Common myeloid progenitor, CD34-positive (primary cell): ENCODE results near the gene CPA3.

ENCODE experiments used
- CTCF ChIA-PET: fragments of 350-600 bp; sonication (Branson Sonifier 250); formaldehyde crosslinking; loops from one replicate; lab custom pipeline; 2021; ENCODE audit warnings: antibody characterized with exemption; lab: Charles Lee
- POLR2A ChIA-PET: fragments of 350-600 bp; sonication (Branson Sonifier 250); formaldehyde crosslinking; loops from one replicate; lab custom pipeline; 2021; ENCODE audit warnings: antibody characterized with exemption; lab: Charles Lee
- DNase-seq, 3 donors: peaks; one replicate each; pipeline versions ENCODE4 v3.0.0 to v3.0.0-alpha.2; 2013
- H3K27ac ChIP-seq, 2 experiments: 1 replicate in 1 of 2; 2 replicates in 1 of 2; pipeline ENCODE4 v1.7.0; 2013; ENCODE audit warnings: inconsistent platforms in 2 of 2, low read length in 2 of 2, mild to moderate bottlenecking in 2 of 2, low read depth in 1 of 2, moderate library complexity in 1 of 2; ENCODE audit not compliant: severe bottlenecking in 2 of 2, insufficient read depth in 1 of 2, poor library complexity in 1 of 2
- H3K27me3 ChIP-seq, 5 experiments: replicated peaks in 2 of 5; 1 replicate in 3 of 5; 2 replicates in 2 of 5; pipeline versions ENCODE4 v1.6.1 to v1.7.0; 2013; ENCODE audit warnings: low read length in 4 of 5, mild to moderate bottlenecking in 2 of 5, moderate library complexity in 2 of 5, inconsistent platforms in 1 of 5; ENCODE audit not compliant: insufficient read depth in 5 of 5, control insufficient read depth in 4 of 5
- H3K36me3 ChIP-seq, 4 experiments: 1 replicate in 2 of 4; 2 replicates in 2 of 4; pipeline versions ENCODE4 v1.6.1 to v1.7.0; 2013; ENCODE audit warnings: low read length in 3 of 4, control low read depth in 1 of 4, mild to moderate bottlenecking in 1 of 4; ENCODE audit not compliant: control insufficient read depth in 4 of 4, insufficient read depth in 4 of 4
- H3K4me1 ChIP-seq, 4 experiments: 1 replicate in 3 of 4; 2 replicates in 1 of 4; pipeline versions ENCODE4 v1.6.1 to v1.7.1; 2013; ENCODE audit warnings: low read length in 3 of 4, mild to moderate bottlenecking in 3 of 4, control low read depth in 1 of 4, inconsistent platforms in 1 of 4, moderate library complexity in 1 of 4; ENCODE audit not compliant: control insufficient read depth in 4 of 4, insufficient read depth in 4 of 4; ENCODE audit errors: control extremely low read depth in 1 of 4
- H3K4me3 ChIP-seq, 7 experiments: 1 replicate in 4 of 7; 2 replicates in 3 of 7; pipeline versions ENCODE4 v1.5.1 to v1.7.0; 2013; ENCODE audit warnings: mild to moderate bottlenecking in 7 of 7, low read length in 6 of 7, moderate library complexity in 6 of 7, inconsistent platforms in 2 of 7, low read depth in 2 of 7, control low read depth in 1 of 7; ENCODE audit not compliant: insufficient read depth in 4 of 7, control insufficient read depth in 1 of 7; ENCODE audit errors: extremely low read depth in 1 of 7
- H3K9me3 ChIP-seq, 5 experiments: 1 replicate in 4 of 5; 2 replicates in 1 of 5; pipeline versions ENCODE4 v1.6.1 to v1.7.1; 2013; ENCODE audit warnings: low read length in 4 of 5, mild to moderate bottlenecking in 2 of 5, inconsistent platforms in 1 of 5, low read depth in 1 of 5, moderate library complexity in 1 of 5; ENCODE audit not compliant: control insufficient read depth in 4 of 5, insufficient read depth in 2 of 5; ENCODE audit errors: control extremely low read depth in 1 of 5
- WGBS: methylation state at CpG from one replicate; pipeline ENCODE4 v1.1.5; 2013; ENCODE audit not compliant: insufficient coverage; 5-methylcytosine and 5-hydroxymethylcytosine counted together

The CPA3 gene

DNA sequence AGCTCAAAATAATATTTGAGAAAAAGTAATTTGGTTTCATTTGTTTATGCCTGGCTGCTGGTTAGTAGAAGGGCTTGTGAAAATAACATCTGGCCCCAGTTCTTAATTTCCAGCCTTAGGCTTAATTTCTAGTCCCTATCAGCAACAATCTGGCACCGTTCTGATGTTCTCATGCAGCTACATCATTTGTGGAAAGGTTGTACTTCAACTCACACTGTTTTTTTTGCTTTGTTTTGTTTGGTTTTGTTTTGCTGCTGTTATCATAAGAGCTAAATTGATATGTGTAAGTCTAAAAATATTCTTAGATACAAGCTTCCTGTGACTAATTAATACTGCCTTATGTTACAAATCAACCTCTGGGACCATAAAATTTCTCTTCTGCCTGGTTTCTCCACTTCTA, 8.9 kb downstream of the CPA3 start:
- DNase-seq = no peak
- no peaks in the 10 kb centered on the region for H3K27me3 ChIP-seq
- no CpG with 5 or more reads among the region's 1 CpG for WGBS
- no peaks in the 10 kb centered on the region for H3K36me3 ChIP-seq
- H3K27ac ChIP-seq = no peak overlapping the region
- POLR2A ChIA-PET = no interaction called here
- H3K9me3 ChIP-seq = no peaks in the 10 kb centered on the region
- no peak overlapping the region for H3K4me3 ChIP-seq
- CTCF ChIA-PET = interaction anchor here (0.7 to 2.1 kb wide), 3 partner anchors 9 to 16 kb away, joined by 3 to 13 read pairs (median 5); no protein-coding TSS in a partner anchor
- H3K4me1 ChIP-seq = peaks cover 0 to 7% (median 2%) of the 10 kb centered on the region in 4 experiments

- Histone ChIP-seq H3K27ac (no peak overlapping the region), H3K4me3 (no peak overlapping the region), H3K27me3 (no peaks in the 10 kb centered on the region), H3K9me3 (no peaks in the 10 kb centered on the region), H3K4me1 (peaks cover 0 to 10% (median 2%) of the 10 kb centered on the region in 4 experiments), H3K36me3 (peaks cover 0 to 3% (median 0%) of the 10 kb centered on the region in 4 experiments)
- no peak for DNase-seq
- CTCF ChIA-PET = interaction anchor here (0.8 to 7.8 kb wide), 3 partner anchors 10 to 151 kb away, joined by 3 to 93 read pairs (median 6); partner anchors contain the start of gene CPA3
- POLR2A ChIA-PET = no interaction called here
Measured at GRCh38 chr3:148878095-148878494, 13.0 kb downstream of the CPA3 start.

DNA sequence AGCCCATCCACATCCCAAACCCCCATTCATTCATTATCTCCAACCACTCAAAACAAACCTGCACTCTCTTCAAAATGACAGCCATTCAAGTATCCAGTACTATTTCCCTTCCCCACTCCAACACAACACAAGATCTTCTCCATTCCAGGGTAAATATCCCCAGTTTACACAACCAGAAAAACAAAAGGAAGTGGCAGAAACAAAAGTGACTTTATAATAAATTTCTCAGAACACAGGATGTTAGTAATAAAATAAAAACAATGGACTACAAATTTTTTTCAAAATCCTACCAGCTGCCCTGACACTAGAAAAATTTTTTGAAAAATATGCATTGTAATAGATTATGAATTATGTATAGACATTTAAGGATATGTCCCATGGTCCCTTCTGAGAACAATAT, 14.2 kb downstream of the CPA3 start:
- no peak overlapping the region for H3K4me3 ChIP-seq
- H3K4me1 ChIP-seq = peaks cover 0 to 10% (median 2%) of the 10 kb centered on the region in 4 experiments
- H3K27ac ChIP-seq = no peak overlapping the region
- DNase-seq = no peak
- CTCF ChIA-PET = interaction anchor here (1.1 to 7.8 kb wide), 3 partner anchors 15 to 152 kb away, joined by 3 to 93 read pairs (median 6); partner anchors contain the start of gene CPA3
- no peaks in the 10 kb centered on the region for H3K9me3 ChIP-seq
- no peaks in the 10 kb centered on the region for H3K27me3 ChIP-seq
- POLR2A ChIA-PET = no interaction called here
- peaks cover 0 to 7% (median 0%) of the 10 kb centered on the region in 4 experiments for H3K36me3 ChIP-seq

- Histone ChIP-seq H3K36me3 (peaks cover 0 to 7% (median 0%) of the 10 kb centered on the region in 4 experiments), H3K4me1 (peaks cover 0 to 10% (median 2%) of the 10 kb centered on the region in 4 experiments), H3K27me3 (no peaks in the 10 kb centered on the region), H3K4me3 (no peak overlapping the region), H3K27ac (no peak overlapping the region), H3K9me3 (no peaks in the 10 kb centered on the region)
- ChIA-PET CTCF (interaction anchor here (0.9 to 7.8 kb wide), 4 partner anchors 11 to 63 kb away, joined by 4 to 93 read pairs (median 4); partner anchors contain the start of gene CPA3), POLR2A (no interaction called here)
- DNase-seq = peak; percentile 54 to 70 (median 64)
Measured at GRCh38 chr3:148880681-148881080, 15.6 kb downstream of the CPA3 start.

DNA sequence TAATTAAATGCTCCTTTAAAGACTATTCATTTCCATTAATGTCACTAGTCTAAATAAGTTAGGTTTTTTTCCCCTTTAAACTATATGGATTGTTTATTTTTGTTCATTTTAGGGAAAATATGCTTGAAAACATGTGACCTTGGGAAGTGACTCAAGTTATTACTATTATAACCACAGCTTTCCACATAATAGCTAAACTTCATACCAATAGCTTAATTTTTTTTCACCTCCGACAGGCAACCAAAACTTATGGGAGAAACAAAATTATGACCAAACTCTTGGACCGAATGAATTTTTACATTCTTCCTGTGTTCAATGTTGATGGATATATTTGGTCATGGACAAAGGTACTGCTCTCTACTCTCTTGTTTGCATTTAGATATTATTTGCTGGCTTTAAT, 16.2 kb downstream of the CPA3 start:
- WGBS = no CpG with 5 or more reads among the region's 2 CpGs
- no peaks in the 10 kb centered on the region for H3K9me3 ChIP-seq
- no peak overlapping the region for H3K27ac ChIP-seq
- peaks cover 0 to 10% (median 2%) of the 10 kb centered on the region in 4 experiments for H3K4me1 ChIP-seq
- H3K4me3 ChIP-seq = no peak overlapping the region
- no peaks in the 10 kb centered on the region for H3K27me3 ChIP-seq
- ChIA-PET POLR2A (no interaction called here), CTCF (interaction anchor here (0.7 to 7.8 kb wide), 5 partner anchors 11 to 147 kb away, joined by 3 to 93 read pairs (median 4); partner anchors contain the start of gene CPA3)
- DNase-seq = no peak
- H3K36me3 ChIP-seq = peaks cover 0 to 7% (median 0%) of the 10 kb centered on the region in 4 experiments

DNA sequence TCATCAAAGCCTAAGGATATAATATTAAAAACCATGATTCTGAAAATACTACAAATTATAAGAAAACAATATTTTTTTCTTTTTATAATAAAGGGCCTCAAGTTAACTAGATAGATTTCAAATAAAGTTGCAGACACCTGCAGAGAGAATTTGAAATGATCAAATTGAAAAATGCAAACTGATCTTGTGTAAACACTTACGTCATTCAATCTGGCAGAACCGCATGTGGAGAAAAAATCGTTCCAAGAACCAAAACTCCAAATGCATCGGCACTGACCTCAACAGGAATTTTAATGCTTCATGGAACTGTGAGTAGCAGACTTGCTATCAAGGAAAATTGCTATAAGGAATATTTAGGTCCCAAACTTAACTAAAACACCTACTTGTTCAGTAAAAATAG, 17.2 kb downstream of the CPA3 start:
- H3K9me3 ChIP-seq = no peaks in the 10 kb centered on the region
- no peak for DNase-seq
- no CpG with 5 or more reads among the region's 4 CpGs for WGBS
- no peak overlapping the region for H3K4me3 ChIP-seq
- no peaks in the 10 kb centered on the region for H3K27me3 ChIP-seq
- peaks cover 0 to 10% (median 1%) of the 10 kb centered on the region in 4 experiments for H3K36me3 ChIP-seq
- no peak overlapping the region for H3K27ac ChIP-seq
- ChIA-PET POLR2A (no interaction called here), CTCF (interaction anchor here (7.8 kb wide), 1 partner anchor 18 kb away, joined by 93 read pairs; the partner anchor contains the start of gene CPA3)
- peaks cover 0 to 10% (median 2%) of the 10 kb centered on the region in 4 experiments for H3K4me1 ChIP-seq

DNA sequence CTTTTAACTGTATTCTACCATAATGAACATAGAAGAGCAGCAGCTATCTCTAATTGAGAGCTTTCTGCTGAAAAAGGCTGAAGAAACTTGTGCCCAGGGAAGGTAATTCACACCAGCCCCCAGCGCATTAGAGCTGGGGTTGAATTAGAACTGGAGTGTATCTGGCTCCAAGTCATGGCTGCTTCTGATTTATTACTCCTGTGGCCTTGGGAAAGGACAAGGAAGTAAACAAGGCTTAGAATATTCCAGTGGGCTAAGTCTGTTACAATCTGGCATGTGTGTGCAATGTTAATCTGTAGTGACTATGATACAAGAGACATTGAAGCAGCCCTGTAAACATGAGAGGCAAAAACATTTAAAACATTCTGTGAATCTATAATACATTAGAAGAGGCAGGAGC, 18.1 kb downstream of the CPA3 start:
- Histone ChIP-seq H3K4me3 (no peak overlapping the region), H3K4me1 (peaks cover 0 to 8% (median under 1%) of the 10 kb centered on the region in 4 experiments), H3K27ac (no peak overlapping the region), H3K9me3 (peaks cover 0 to 1% (median 0%) of the 10 kb centered on the region in 5 experiments), H3K36me3 (peaks cover 0 to 10% (median 1%) of the 10 kb centered on the region in 4 experiments), H3K27me3 (no peaks in the 10 kb centered on the region)
- WGBS = 83% methylated on average over 1 of the region's 1 CpG
- ChIA-PET CTCF (interaction anchor here (0.6 to 7.8 kb wide), 5 partner anchors 10 to 156 kb away, joined by 3 to 93 read pairs (median 5); partner anchors contain the start of gene CPA3), POLR2A (no interaction called here)
- no peak for DNase-seq
